ENCODE measurements around the gene EML6. TPM values are rescaled to one million over a fixed set of nuclear protein-coding genes. Genes with fewer than 3 reads are reported as not detected.
A peak's percentile ranks its signal among the peaks of the same experiment; 100 is the strongest.

The EML6 gene
- total RNA-seq, 1 donor from 2014 or later, result 0.63 TPM

DNA sequence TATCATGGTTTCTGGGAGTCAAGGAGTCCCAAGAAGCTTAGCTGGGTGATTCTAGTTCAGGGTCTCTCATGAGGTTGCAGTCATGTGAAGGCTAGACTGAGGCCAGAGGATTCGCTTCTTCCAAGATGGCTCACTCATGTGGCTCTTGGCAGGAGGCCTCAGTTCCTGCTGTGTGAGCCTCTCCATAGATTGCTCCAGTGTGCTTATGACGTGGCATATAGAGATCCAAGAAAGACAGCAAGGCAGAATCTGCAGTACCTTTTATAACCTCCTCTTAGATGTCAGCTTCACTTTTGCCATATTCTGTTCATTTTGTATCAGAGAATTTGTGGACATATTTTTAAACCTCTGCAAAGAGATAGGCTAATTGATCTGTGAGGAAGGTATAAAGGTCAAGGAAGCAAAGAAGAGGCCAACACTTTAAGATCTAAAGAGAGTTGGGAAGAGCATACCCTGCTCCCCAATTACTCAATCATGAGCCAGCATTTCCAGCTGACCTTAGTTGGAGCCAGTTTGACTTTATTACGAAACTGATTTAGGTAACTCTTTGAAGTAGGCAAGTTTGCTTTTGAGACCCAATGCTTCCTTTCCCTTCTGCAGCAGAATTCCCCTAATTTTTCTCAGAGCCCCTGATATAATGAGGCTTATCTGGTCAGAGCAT, 134.7 kb downstream of the EML6 start:
- Histone ChIP-seq H3K36me3 (ENCODE audit: control insufficient read depth, insufficient read depth, low read length) (no peaks in the 10 kb centered on the region), H3K4me3 (ENCODE audit: low read depth, low read length) (no peak overlapping the region), H3K27me3 (ENCODE audit: control insufficient read depth, insufficient read depth, low read length) (no peaks in the 10 kb centered on the region)
- no peak for DNase-seq (ENCODE audit: low read depth)
- TF ChIP-seq, protein P1, sequence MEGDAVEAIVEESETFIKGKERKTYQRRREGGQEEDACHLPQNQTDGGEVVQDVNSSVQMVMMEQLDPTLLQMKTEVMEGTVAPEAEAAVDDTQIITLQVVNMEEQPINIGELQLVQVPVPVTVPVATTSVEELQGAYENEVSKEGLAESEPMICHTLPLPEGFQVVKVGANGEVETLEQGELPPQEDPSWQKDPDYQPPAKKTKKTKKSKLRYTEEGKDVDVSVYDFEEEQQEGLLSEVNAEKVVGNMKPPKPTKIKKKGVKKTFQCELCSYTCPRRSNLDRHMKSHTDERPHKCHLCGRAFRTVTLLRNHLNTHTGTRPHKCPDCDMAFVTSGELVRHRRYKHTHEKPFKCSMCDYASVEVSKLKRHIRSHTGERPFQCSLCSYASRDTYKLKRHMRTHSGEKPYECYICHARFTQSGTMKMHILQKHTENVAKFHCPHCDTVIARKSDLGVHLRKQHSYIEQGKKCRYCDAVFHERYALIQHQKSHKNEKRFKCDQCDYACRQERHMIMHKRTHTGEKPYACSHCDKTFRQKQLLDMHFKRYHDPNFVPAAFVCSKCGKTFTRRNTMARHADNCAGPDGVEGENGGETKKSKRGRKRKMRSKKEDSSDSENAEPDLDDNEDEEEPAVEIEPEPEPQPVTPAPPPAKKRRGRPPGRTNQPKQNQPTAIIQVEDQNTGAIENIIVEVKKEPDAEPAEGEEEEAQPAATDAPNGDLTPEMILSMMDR (IDR thresholded peaks at IDR 0.05; ENCODE audit: insufficient read depth, low read length, poor library complexity, severe bottlenecking), result no peak

DNA sequence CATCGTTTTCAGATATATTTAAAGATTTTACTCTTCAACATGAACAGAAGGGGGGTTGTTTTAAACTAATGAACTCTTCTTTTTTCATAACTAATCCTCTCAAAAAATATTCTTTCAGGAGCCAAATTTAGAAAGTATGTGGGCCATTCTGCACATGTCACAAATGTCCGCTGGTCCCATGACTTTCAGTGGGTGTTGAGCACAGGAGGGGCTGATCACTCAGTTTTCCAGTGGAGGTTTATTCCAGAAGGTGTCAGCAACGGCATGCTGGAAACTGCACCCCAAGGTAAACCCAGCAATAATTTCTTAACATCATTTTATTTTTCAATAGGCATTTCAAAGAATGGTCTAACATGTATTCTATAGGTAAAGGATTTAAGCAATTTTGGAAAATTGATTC, 136.0 kb downstream of the EML6 start:
- Histone ChIP-seq H3K4me3 (ENCODE audit: low read depth, low read length) (no peak overlapping the region), H3K36me3 (ENCODE audit: control insufficient read depth, insufficient read depth, low read length) (no peaks in the 10 kb centered on the region), H3K27me3 (ENCODE audit: control insufficient read depth, insufficient read depth, low read length) (no peaks in the 10 kb centered on the region)
- no peak for DNase-seq (ENCODE audit: low read depth)
- TF ChIP-seq, protein P1 (IDR thresholded peaks at IDR 0.05; ENCODE audit: insufficient read depth, low read length, poor library complexity, severe bottlenecking), result no peak

DNA sequence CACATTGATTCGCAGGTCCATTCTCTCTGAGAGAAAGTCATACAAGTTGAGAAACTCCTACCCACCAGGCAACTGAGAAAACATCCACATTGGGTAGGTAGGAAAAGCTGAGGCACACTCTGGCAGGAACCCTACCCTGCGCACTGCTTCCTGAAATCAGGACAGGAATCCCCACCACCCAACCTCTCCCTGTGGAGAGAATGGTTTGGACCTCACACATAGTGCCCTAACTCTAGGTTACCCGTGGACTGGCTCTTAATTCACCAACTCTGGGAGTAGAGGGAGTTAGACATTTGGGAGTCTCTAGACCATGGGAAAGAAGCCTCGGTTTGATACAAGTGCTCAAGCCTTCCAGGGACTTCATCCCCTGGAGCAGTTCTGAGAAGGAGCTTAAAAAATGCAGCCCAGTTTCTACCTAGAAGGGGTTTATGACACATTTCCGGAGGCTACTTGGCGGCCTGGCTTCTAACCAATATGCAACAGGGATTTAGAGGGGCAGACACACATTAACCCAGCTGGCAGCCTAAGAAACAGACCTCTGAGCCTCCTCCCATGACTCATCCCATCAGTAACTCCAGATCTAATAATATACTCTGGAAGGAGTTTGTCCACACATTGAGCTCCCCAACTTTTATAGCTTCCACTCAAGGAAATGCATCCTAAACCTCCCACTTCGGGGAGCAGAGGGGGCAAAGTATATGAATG, 136.7 kb downstream of the EML6 start:
- DNase-seq (ENCODE audit: low read depth), result peak; percentile 81
- Histone ChIP-seq H3K27me3 (ENCODE audit: control insufficient read depth, insufficient read depth, low read length) (no peaks in the 10 kb centered on the region), H3K36me3 (ENCODE audit: control insufficient read depth, insufficient read depth, low read length) (no peaks in the 10 kb centered on the region), H3K4me3 (ENCODE audit: low read depth, low read length) (no peak overlapping the region)
- TF ChIP-seq, protein P1 (IDR thresholded peaks at IDR 0.05; ENCODE audit: insufficient read depth, low read length, poor library complexity, severe bottlenecking), result no peak

DNA sequence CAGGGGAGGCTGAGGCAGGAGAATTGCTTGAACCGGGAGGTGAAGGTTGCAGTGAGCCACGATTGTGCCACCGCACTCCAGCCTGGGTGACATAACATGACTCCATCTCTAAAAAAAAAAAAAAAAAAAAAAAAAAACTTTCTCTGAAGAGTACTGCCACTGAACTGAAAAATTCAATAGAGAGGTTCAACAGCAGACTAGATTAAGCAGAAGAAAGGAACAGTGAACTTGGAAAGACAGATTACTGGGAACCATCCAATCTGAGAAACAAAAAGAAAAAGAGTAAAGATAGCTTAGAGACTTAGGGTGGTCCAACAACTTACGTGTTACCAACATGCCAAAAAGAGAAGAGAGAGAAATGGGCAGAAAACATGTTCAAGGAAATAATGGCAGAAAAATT, 138.8 kb downstream of the EML6 start:
- TF ChIP-seq, protein P1 (IDR thresholded peaks at IDR 0.05; ENCODE audit: insufficient read depth, low read length, poor library complexity, severe bottlenecking), result no peak
- H3K4me3 ChIP-seq (ENCODE audit: low read depth, low read length), result no peak overlapping the region
- no peak for DNase-seq (ENCODE audit: low read depth)
- no peaks in the 10 kb centered on the region for H3K27me3 ChIP-seq (ENCODE audit: control insufficient read depth, insufficient read depth, low read length)
- no peaks in the 10 kb centered on the region for H3K36me3 ChIP-seq (ENCODE audit: control insufficient read depth, insufficient read depth, low read length)

DNA sequence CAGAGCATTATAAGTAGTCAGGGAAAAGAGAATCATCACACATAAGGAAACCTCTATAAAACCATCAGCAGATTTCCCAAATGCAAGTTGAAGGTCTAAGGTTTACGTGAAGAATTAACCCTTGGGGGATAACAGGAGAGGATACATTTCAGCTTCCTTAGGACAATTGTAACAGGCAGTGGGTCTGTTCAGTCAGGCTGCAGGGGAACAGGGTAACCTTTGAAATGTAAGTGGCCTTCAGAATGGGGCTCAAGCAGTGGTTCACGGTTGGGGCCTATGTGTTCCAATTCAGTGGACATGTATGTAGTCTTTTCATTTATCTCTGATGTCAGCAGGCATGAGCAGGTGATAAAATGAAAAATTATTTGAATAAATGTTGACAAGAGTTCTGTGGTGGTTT, 139.3 kb downstream of the EML6 start:
- Histone ChIP-seq H3K36me3 (ENCODE audit: control insufficient read depth, insufficient read depth, low read length) (no peaks in the 10 kb centered on the region), H3K27me3 (ENCODE audit: control insufficient read depth, insufficient read depth, low read length) (no peaks in the 10 kb centered on the region), H3K4me3 (ENCODE audit: low read depth, low read length) (no peak overlapping the region)
- TF ChIP-seq, protein P1 (IDR thresholded peaks at IDR 0.05; ENCODE audit: insufficient read depth, low read length, poor library complexity, severe bottlenecking), result no peak
- no peak for DNase-seq (ENCODE audit: low read depth)

Data from kidney epithelial cell (primary cell).